GM19468 (cell line): ENCODE data around the gene ARHGDIB.
A peak's percentile ranks its signal among the peaks of the same experiment; 100 is the strongest.

Experiments
- ATAC-seq: cut with Tn5 transposase; IDR thresholded peaks from one replicate; pipeline ENCODE4 v1.9.1; 2021; ENCODE audit warnings: mild to moderate bottlenecking, moderate library complexity, moderate number of reproducible peaks; ENCODE audit not compliant: unreplicated experiment; ENCODE audit errors: extremely low read depth

ARHGDIB gene

DNA sequence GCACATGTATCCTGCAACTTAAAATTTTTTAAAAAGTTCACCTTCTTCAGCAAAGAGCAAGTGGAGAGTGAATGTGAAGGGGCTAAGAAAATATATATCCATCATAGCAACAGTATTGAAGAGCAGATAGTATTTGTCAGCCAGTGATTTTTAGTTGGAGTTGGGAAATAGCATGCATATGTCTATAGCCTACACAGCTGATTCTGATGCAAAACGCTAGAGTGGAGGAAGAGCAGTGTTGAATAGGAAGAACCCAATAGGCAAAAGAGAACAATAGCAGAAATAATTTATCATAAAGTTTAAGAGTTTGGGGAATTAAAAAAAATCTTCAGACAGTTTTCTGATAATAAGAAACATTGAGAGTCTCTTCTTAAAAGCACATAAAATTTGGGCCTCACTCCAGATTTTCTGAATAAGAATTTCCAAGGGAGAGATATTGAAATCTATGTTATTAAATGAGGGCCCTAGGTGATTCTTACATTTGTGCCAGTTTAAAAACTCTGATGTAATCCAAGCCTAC, 23.4 kb upstream of the ARHGDIB start:
- no peak for ATAC-seq

- no peak for ATAC-seq
Measured at GRCh38 chr12:14984036-14984435, 22.6 kb upstream of the ARHGDIB start.

DNA sequence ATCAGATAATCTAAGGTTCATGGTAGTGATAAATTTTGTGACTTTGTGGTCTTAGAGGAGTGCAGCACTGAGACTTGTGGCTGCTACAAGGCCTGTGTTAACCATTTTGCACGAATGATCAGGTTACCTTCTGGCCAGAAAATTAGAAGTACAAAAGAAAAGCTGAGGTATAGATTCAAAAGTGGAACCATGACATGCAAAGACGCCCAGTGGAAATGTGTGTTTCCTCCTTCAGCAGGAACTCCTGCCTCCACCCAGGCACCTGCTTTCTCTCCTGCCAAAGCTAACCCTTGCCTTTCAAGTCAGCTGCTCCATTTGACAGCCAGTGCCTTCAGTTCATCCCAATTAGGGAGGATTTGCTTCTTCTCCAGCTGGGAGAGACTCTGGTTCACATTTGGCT, 21.6 kb upstream of the ARHGDIB start:
- no peak for ATAC-seq

GRCh38 chr12:14982562-14982961, 21.2 kb upstream of the ARHGDIB start:
- ATAC-seq: no peak

- no peak for ATAC-seq
Measured at GRCh38 chr12:14981049-14981448, 19.6 kb upstream of the ARHGDIB start.

DNA sequence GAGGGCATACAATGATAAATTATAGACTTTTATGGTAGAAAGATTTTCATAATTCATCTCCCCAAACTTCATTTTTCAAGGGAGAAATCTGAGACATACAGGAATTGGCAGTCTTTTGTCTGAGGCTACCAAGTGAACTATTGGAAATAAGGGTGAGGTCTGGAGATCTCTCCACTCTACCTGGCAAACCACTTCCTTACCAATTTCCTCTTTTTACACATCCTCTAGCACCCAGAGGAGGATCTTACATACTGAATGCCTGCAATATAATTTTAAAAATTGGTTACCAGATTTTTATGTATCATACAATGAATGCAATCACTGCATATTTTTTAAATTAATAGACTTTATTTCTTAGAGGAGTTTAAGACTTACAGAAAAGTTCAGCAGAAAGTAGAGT, 18.1 kb upstream of the ARHGDIB start:
- ATAC-seq: no peak

DNA sequence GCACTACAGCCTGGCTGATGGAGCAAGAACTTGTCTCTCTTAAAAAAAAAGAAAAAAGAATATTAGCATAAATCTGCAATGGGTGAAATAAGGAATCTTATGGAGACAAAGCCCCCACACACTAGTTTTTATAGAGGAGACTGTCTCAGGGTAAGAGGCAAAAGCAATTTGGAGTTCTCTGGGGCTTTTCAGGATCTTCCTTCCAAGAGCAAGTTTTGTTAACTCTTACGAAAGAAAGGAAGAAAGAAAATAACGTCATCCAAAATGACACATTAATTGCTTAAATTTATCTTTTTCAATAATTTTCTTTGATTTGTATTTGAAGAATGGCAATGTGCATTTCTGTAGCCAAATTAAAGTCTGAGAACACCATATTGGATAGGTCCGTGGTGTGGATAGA, 15.3 kb upstream of the ARHGDIB start:
- ATAC-seq: no peak

- no peak for ATAC-seq
Measured at GRCh38 chr12:14975457-14975856, 14.1 kb upstream of the ARHGDIB start.

GRCh38 chr12:14974633-14975032, 13.2 kb upstream of the ARHGDIB start:
- ATAC-seq: no peak

- ATAC-seq: no peak
Measured at GRCh38 chr12:14972816-14973215, 11.4 kb upstream of the ARHGDIB start, which contains the start of gene PDE6H. Gene PDE6H, plus strand, starts transcription at chr12:14973042. Its CDS starts 4,971 bp downstream, at chr12:14978013.

DNA sequence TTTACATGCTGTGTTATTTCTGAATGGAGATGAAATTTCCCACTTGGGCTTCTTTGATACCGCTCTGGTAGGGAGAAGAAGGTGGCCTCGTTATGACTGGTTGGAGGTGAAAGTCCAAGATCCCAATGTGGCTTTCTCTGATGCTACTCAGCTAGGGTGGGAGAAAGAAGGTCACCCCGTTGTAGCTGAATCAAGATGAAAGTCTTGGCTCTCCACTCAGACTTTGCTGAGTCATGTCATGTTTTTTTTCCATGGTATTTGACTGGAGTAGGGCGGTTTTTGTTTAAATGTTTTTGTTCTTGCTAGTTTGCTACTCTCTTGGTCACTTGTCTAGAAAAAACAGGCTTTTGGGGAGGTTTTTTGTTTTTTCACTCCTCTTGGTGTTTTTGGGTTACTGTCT, 9.1 kb upstream of the ARHGDIB start:
- ATAC-seq: no peak

GRCh38 chr12:14968478-14968877, 7.1 kb upstream of the ARHGDIB start:
- no peak for ATAC-seq

DNA sequence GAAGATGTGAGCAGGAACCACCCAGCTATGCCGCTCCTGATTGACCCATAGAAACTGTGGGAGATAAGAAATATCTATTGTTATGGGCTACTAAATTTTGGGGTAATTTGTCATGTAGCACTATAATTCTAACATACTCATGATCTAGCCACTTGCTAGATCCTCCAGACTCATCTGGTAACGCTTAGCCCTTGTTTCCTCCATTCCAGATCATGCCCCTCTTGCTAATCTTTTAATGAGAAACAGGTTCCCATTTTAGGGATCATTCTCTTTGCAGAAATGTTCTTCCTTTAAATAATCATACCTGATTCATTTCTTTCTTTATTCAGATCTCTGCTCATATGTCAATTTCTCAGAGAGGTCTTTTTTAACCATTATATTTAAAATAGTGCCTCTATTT, 3.8 kb upstream of the ARHGDIB start:
- no peak for ATAC-seq

DNA sequence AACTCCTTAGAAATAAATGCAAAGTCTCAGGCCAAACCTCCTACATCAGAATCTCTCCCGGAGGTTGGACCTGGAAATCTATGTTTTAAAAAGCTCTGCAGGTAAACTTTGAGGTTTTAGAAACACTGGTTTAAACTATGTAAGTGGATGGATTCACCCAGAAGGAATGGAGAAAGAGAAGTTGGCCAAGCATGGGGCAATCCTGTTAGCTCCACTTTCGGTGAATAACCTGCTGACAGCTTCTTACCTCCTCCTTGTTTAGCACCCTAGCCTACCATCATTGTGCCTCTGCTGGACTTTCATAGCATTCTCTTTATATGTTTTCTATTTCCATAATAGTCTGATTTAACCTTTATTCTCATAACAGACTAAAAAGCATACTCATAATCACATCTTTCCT, 3.0 kb upstream of the ARHGDIB start:
- no peak for ATAC-seq

GRCh38 chr12:14963520-14963919, 2.1 kb upstream of the ARHGDIB start:
- ATAC-seq: no peak

DNA sequence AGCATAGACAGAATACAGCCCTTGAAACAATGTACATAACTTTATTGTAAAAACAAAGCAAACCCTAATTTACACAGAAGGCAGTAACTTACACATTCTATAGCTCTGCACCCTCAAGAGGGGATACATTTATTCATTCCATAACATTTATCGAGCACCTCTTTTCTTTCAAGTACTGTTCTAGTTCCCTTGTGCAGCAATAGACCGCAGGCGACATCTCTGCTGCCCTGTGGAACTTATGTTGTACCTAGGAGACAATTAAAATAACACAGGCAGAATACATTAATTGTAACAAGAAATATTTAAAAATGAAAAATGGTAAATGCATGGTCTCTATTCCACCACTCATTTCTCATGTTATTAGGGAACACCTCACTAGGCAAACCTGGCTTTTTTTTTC, 1.4 kb upstream of the ARHGDIB start:
- no peak for ATAC-seq

- no peak for ATAC-seq
Measured at GRCh38 chr12:14962153-14962539, 745 bp upstream of the ARHGDIB start.

DNA sequence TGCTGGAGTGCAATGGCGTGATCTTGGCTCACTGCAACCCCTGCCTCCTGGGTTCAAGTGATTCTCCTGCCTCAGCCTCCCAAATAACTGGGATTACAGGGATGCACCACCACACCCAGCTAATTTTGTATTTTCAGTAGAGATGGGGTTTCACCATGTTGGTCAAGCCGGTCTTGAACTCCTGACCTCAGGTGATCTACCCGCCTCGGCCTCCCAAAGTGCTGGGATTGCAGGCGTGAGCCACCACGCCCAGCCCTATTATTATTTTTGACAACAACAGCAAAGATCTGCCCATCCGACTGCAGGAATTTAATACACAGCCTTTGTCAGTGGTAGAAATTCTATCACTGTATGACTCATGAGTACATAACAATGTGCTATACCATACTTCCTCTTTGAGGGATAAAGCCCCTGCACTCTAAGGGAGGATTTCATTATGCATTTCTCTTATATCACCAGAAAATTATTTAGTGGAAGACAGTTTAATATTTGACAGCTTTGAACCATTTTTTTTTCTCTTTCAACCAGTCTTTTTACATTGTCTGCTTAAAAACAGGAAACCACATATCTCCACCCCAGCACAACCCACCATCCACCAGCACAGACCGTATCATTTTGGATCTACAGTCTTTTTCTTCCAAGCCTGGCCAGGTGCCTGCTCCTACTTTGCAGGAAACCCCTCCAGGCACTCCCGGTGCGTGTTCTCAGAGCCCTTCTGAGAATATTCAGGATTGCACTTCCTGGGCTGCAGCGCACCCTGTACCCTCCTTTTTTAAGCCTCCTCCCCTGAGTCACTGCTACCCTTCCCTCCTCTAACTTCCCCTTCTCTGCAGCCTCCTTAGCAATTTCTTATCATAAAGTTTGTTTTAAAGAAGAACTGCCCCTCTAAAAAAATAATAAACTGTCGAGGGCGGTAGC, 594 bp downstream of the ARHGDIB start:
- ATAC-seq: peak; percentile 14

DNA sequence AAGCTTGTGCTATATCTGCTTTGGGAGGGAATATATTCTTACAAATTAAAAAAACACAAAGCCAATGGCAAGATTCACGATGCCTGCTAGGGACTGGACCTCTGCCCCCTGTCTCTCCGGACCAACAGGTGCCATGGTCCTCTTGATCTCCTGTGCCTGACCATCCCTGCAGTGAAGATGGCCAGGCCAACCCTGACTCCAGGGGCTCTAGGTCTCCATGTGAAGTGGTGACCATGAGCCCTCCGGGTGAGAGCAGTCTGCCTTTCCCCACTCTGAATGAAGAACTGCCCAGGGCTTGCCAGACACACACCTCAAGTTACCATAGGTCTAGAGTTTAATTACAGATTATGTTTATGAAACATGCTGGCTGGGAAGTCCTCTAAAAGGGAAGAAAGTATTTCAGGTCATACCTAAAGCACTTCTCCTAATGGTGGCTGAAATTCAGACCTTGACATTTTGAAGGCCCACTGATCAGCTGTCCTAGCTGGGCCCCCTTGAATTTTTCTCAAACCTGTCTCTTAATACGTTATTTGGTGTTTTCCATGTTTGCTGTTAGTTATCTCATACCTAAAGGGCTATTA, 1.4 kb downstream of the ARHGDIB start:
- no peak for ATAC-seq

- no peak for ATAC-seq
Measured at GRCh38 chr12:14959463-14959862, 1.9 kb downstream of the ARHGDIB start.

- ATAC-seq: no peak
Measured at GRCh38 chr12:14959126-14959440, 2.3 kb downstream of the ARHGDIB start.
